ENCODE measurements around the gene DHRS2.

DNA sequence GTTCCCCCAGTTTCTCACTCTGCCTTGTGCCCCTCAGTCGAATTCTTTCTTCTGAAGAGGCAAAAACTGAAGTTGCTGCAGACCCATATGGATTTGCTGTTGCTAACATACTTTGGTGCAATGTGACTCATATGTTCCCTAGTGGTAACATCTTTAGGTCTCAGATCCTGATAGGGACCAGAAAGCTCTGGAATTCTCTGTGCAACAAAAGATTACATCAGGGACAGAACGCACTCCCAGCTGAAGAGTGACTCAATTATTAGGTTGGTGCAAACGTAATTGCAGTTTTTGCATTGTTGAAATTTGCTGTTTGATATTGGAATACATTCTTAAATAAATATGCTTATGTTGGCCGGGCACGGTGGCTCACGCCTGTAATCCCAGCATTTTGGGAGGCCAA is 8.2 kb upstream of the DHRS2 start:
- TF ChIP-seq, protein P1, sequence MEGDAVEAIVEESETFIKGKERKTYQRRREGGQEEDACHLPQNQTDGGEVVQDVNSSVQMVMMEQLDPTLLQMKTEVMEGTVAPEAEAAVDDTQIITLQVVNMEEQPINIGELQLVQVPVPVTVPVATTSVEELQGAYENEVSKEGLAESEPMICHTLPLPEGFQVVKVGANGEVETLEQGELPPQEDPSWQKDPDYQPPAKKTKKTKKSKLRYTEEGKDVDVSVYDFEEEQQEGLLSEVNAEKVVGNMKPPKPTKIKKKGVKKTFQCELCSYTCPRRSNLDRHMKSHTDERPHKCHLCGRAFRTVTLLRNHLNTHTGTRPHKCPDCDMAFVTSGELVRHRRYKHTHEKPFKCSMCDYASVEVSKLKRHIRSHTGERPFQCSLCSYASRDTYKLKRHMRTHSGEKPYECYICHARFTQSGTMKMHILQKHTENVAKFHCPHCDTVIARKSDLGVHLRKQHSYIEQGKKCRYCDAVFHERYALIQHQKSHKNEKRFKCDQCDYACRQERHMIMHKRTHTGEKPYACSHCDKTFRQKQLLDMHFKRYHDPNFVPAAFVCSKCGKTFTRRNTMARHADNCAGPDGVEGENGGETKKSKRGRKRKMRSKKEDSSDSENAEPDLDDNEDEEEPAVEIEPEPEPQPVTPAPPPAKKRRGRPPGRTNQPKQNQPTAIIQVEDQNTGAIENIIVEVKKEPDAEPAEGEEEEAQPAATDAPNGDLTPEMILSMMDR (IDR thresholded peaks at IDR 0.05 in 4 of 5, conservative IDR thresholded peaks at IDR 0.05 in 1 of 5) = no peak
- TF ChIP-seq POLR2A (IDR thresholded peaks at IDR 0.05) = no peak

Data from gastrocnemius medialis (tissue), 4 donors.